GM10266 (cell line): ENCODE data around the gene THAP7.

ENCODE experiments used
- DNase-seq: peaks from one replicate; pipeline ENCODE4 v3.0.0; 2012; ENCODE audit errors: extremely low spot score
- TF ChIP-seq, protein P1 (sequence below): IDR thresholded peaks from 2 replicates; pipeline ENCODE4 v1.5.1; 2012; ENCODE audit warnings: mild to moderate bottlenecking, low read depth; ENCODE audit not compliant: control insufficient read depth, insufficient read depth; ENCODE audit errors: missing control alignments

THAP7 gene

DNA sequence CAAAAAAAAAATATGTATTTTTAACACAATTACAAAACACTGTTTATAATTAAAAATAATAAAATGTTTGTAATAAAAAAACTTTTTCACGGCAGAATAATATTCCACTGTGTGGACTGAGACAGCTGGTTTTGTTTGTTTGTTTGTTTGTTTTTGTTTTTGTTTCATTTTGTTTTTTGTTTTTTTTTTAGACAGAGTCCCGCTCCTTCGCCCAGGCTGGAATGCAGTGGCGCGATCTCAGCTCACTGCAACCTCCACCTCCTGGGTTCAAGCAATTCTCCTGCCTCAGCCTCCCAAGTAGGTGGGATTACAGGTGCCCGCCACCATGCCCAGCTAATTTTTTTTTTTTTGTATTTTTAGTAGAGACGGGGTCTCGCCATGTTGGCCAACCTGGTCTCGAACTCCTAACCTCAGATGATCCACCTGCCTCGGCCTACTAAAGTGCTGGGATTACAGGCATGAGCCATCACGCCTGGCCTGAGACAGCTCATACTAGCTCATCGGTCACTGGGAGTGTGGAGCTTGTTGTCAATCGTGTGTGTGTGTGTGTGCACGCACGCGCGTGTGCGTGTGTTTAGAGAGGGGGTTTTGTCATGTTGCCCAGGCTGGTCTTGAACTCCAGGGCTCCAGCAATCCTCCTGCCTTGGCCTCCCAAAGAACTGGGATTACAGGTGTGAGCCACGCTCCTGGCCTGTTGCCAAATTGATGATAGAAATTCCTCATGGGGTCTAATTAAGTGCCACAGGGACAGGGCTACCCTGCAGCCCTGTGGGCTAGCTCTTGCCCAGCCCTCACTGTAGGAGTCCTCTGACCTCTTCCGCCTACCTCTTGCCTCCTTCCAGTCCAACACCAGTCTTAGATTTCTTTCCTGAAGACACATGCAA lies 42.1 kb downstream of the THAP7 start:
- TF ChIP-seq, protein P1, sequence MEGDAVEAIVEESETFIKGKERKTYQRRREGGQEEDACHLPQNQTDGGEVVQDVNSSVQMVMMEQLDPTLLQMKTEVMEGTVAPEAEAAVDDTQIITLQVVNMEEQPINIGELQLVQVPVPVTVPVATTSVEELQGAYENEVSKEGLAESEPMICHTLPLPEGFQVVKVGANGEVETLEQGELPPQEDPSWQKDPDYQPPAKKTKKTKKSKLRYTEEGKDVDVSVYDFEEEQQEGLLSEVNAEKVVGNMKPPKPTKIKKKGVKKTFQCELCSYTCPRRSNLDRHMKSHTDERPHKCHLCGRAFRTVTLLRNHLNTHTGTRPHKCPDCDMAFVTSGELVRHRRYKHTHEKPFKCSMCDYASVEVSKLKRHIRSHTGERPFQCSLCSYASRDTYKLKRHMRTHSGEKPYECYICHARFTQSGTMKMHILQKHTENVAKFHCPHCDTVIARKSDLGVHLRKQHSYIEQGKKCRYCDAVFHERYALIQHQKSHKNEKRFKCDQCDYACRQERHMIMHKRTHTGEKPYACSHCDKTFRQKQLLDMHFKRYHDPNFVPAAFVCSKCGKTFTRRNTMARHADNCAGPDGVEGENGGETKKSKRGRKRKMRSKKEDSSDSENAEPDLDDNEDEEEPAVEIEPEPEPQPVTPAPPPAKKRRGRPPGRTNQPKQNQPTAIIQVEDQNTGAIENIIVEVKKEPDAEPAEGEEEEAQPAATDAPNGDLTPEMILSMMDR = no peak
- no peak for DNase-seq

DNA sequence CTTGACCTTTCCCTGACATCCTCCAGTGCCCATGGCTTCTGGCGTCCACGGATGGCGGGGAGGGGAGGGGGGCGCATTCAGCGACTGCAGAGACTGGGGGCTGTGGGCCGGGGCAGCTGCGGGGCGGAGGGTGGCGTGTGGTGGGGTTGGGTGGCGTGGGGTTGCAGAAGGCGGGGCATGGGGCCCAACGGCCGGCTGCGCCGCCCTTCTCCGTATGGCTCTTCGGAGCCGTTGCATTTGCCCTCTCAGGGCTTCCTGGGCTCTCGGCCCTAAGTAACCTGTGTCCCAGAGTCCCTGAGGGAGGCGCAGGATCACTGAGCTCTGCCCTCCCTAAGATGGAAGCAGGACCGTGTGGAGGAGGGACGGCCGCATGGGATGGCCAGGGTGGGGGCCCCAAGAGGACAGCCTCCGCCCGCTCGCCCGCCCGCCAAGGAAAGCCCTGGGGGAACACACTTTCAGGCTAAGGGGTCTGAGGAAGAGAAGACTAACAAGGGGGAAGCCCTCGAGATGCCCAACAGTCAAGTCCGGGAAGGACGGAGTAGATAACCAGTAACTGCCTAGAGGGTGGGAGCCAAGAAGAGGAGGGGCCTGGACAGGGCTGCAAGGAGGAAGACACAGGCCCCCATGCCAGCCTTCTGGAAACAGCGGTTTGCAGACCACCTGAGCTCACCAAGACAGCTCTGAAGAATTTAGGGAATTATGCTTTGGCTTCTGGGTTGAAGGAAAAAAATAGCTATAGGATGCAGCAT lies 44.1 kb downstream of the THAP7 start:
- TF ChIP-seq, protein P1 = no peak
- peak; percentile 75 for DNase-seq

DNA sequence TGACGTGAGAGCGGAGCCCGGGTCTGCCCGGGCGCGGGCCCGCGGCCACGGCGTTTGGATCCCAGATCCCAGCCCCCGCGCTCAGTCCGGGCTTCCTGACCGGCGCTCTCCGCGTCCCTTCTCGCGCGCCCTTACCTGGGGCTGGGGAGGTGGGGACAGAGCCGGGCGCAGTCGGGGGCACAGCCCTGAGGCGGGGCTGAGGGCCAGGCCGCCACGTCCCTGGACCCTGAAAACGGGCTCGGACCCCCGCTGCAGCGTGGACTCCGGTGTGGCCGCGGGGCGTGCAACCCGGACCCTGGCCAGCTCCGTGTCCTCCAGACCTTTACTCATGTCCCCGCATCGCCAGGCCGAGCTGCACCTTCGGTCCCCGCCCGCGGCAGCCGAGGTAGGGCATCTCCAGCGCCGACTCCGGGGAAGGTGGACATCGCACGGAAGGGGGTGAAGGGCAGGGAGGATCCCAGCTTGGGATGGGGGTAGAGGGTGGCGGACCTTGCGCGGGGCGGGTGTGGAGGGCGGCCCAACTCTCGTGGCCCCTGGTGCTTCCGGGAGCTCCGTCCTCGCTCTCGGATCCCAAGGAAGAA lies 44.7 kb downstream of the THAP7 start:
- no peak for DNase-seq

DNA sequence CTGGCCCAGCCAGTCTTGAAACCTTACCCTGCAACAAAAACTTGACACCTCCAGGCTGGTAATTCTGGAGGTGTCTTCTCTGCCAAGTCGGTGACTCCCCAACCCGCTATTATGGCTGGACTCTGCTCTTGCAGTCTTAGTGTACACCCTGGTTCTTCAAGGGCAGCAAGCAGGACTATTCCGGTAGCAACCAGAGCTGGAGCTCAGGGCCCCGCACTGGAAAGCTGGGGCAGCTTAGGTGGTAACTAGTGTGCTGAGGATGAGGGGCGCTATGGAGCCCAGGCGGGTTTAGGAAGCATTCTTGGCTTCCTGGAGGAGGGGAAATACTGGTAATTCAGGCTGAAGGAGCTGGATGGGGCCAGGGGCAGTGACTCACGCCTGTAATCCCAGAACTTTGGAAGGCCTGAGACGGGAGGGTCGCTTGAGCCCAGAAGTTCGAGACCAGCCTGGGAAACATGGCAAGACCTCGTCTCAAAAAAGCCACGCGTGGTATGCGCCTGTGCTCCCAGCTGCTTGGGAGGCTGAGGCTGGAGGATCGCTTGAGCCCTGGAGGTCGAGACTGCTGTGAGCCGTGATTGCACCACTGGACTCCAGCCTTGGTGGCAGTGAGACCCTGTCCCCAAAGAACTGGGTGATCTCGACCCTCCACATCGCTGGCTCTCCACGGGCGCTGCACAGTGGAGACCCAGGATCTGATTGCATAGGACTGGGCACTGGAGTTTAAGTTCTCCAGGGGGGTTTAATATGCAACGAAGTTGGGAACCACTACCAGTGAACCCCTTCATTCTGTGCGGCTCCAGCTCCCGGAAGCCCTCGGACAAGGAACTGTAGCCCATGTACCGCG lies 45.4 kb downstream of the THAP7 start:
- no peak for DNase-seq
- TF ChIP-seq, protein P1 = no peak

More for the DNA sequence above, 44.7 kb downstream of the THAP7 start:
- TF ChIP-seq, protein P1 = no peak

DNA sequence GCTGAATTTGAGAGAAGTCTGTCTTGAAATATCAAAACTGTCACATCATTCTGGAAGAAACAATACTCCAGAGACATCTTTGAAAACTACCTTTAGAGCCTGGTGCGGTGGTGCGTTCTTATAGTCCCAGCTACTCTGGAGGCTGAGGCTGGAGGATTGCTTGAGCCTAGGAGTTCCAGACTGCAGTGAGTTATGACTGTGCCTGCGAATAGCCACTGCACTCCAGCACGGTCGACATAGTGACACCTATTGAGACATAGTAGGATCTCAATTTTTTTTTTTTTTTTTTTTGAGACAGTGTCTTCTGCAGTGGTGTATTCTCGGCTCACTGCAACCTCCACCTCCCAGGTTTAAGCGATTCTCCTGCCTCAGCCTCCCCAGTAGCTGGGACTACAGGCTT lies 46.4 kb downstream of the THAP7 start:
- TF ChIP-seq, protein P1 = no peak
- DNase-seq = no peak

DNA sequence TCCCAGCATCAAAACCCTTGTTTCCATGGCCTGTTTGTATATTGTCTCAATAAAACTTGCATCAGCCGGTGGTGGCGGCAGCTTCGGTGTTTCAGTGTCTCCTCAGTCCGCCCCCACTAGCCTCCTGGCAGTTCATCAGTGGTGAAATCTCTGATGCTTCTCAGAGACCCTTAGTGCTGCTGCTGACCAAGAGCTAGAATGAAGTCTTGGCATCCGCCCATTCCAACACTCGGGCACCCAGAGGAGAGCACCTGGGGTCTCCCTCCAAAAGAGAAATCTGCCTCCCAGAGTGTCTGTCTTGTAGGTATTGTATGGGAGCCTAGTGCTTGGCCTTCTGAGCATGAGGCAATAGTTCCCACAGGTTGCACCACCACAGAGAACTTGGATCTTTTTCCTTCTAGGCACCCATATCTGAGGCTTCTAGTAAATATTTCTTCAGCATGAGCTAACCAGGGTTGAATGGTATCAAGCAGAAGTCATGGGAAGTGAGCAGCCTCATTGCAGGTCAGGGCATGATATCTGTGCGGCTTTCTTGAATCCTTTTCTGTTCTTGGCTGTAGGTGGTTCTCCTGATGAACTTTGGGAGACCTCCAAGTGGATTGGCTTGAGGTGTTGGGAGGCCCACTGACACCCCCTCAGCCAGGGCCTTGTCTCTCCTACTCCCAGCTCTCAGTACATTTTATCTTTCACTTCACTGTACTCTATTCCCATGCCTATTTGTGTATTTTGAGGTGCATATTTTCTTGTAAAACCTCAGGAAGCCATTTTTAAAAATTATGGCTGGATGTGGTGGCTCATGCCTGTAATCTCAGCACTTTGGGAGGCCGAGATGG lies 48.0 kb downstream of the THAP7 start:
- TF ChIP-seq, protein P1 = no peak
- DNase-seq = no peak
